ENCODE results near the gene HERC2. TPM values are rescaled to one million over a fixed set of nuclear protein-coding genes. Genes with fewer than 3 reads are reported as not detected.
"Not testable (repeated sequence)": the region's sequence is repeated elsewhere in the genome, so short reads cannot be mapped to it uniquely, and the experiment has no call there.

The HERC2 gene
- total and polyA plus RNA-seq, 7 experiments from 2014 or later: 5.5 to 60.4 (median 42.0) TPM

DNA sequence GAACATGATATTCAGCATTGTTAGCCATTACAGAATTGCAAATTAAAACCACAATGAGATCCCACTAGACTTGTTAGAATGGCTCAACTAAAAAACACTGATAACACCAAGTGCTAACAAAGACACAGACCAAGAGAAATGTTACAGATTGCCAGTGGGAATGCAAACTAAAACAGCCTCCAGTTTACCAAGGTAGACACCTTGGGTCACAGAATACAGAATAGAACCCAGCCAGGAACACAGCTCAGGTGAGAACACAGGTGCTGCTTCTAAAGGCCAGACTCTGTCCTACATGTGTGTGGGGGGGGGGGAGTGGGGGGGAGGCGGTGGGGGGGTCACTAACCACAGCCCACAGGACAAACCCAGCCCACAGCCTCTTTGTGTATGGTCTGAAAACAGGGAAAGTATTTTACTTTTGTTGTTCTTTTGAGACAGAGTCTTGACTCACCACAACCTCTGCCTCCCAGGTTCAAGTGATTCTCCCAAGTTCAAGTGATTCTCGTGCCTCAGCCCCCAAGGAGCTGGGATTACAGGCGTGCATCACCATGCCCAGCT is 26.9 kb downstream of the HERC2 start:
- H3K9me3 ChIP-seq (ENCODE audit: control insufficient read depth in 2 of 3, low read length in 3 of 3); CTCF ChIA-PET; H3K27ac ChIP-seq (ENCODE audit: low read depth, low read length); DNase-seq; H3K27me3 Mint-ChIP-seq; H3K4me1 Mint-ChIP-seq; H3K4me1 ChIP-seq (ENCODE audit: control insufficient read depth in 2 of 2, insufficient read depth in 2 of 2, low read length in 2 of 2); H3K4me3 ChIP-seq (ENCODE audit: low read length); POLR2A ChIA-PET; intact Hi-C loops (cut with micrococcal nuclease); H3K4me3 Mint-ChIP-seq; H3K27me3 ChIP-seq (ENCODE audit: control insufficient read depth in 2 of 2, insufficient read depth in 2 of 2, low read length in 2 of 2); ATAC-seq: not testable (repeated sequence)
- peak overlapping the region in 1 of 9 donors; percentile 76 for H3K27ac Mint-ChIP-seq
- peaks cover 9 to 51% (median 37%) of the 10 kb centered on the region in 5 donors for H3K36me3 Mint-ChIP-seq
- peaks cover 0 to 14% (median 0%) of the 10 kb centered on the region in 3 experiments for H3K36me3 ChIP-seq (ENCODE audit: control insufficient read depth in 2 of 3, insufficient read depth in 3 of 3, low read length in 3 of 3)
- peaks cover 0 to 12% (median 6%) of the 10 kb centered on the region in 11 donors for H3K9me3 Mint-ChIP-seq

DNA sequence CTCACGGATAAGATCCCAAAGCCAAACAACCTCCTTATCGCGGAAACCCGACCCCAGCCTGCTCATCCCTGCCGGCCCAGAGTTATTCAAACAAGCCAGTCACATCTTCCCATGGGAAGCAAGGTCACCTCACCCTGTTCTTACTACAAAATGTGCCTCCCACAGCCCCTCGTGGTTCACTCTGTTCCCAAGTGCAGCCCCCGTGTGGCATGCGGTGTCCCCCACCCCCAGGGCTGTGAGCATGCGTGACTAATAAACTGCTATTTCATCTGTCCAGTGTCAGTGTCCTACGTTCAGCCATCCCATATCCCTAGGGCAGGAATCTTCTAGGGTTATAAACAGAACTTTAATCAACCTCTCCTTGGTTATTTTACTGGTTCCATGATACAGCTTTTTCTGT is 27.4 kb downstream of the HERC2 start:
- peaks cover 14 to 56% (median 43%) of the 10 kb centered on the region in 5 donors for H3K36me3 Mint-ChIP-seq
- CTCF ChIA-PET, DNase-seq: not testable (repeated sequence)

DNA sequence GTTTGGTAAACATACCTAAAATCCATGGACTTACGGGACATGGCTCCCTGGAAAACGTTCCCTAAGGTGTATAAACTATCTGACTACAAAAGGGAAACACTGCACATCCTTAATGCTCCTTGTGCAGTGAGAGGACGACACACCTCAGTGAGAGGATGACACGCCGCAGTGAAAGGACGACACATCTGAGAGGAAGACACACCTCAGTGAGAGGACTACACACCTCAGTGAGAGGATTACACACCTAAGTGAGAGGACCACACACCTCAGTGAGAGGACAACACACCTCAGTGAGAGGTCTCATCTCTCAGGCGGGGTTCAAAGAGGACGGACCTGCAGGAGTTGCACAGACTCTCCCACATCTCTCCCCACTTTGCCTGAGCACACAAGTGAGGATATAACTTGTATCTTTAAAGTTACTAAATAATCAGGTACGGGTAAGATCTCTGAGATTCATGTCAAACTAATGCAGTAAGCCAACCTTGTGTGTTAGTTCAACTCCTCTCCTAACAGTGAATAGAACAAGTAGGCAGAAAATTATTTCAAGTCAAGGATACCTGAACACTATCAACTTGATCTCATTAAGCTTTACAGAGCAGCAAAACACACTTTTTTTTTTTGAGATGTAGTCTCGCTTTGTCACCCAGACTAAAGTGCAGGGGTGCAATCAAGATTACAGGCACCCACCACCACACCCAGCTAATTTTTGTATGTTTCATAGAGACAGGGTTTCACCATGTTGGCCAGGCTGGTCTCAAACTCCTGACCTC is 32.1 kb downstream of the HERC2 start:
- H3K4me3 Mint-ChIP-seq: no peak overlapping the region
- intact Hi-C loops (cut with micrococcal nuclease): no loop called here
- DNase-seq: no peak
- Histone ChIP-seq H3K36me3 (ENCODE audit: control insufficient read depth in 2 of 3, insufficient read depth in 3 of 3, low read length in 3 of 3) (peaks cover 0 to 24% (median 0%) of the 10 kb centered on the region in 3 experiments), H3K27me3 (ENCODE audit: control insufficient read depth in 2 of 2, insufficient read depth in 2 of 2, low read length in 2 of 2) (no peaks in the 10 kb centered on the region), H3K27ac (ENCODE audit: low read depth, low read length) (no peak overlapping the region), H3K4me3 (ENCODE audit: low read length) (no peak overlapping the region), H3K4me1 (ENCODE audit: control insufficient read depth in 2 of 2, insufficient read depth in 2 of 2, low read length in 2 of 2) (no peaks in the 10 kb centered on the region), H3K9me3 (ENCODE audit: control insufficient read depth in 2 of 3, low read length in 3 of 3) (no peaks in the 10 kb centered on the region)
- H3K9me3 Mint-ChIP-seq: peaks cover 0 to 24% (median 10%) of the 10 kb centered on the region in 11 donors
- ATAC-seq: no peak
- peak overlapping the region in 1 of 9 donors; percentile 26 for H3K27ac Mint-ChIP-seq
- H3K27me3 Mint-ChIP-seq: no peaks in the 10 kb centered on the region
- H3K36me3 Mint-ChIP-seq: peaks cover 16 to 82% (median 61%) of the 10 kb centered on the region in 5 donors
- POLR2A ChIA-PET: no interaction called here
- CTCF ChIA-PET: no interaction called here
- H3K4me1 Mint-ChIP-seq: peaks cover 2 to 26% (median 11%) of the 10 kb centered on the region in 7 donors

More for the DNA sequence above, 27.4 kb downstream of the HERC2 start:
- peaks cover 0 to 19% (median 0%) of the 10 kb centered on the region in 3 experiments for H3K36me3 ChIP-seq (ENCODE audit: control insufficient read depth in 2 of 3, insufficient read depth in 3 of 3, low read length in 3 of 3)
- H3K27me3 ChIP-seq (ENCODE audit: control insufficient read depth in 2 of 2, insufficient read depth in 2 of 2, low read length in 2 of 2); H3K9me3 ChIP-seq (ENCODE audit: control insufficient read depth in 2 of 3, low read length in 3 of 3); H3K4me1 Mint-ChIP-seq; H3K4me3 ChIP-seq (ENCODE audit: low read length); POLR2A ChIA-PET; H3K27me3 Mint-ChIP-seq; H3K27ac ChIP-seq (ENCODE audit: low read depth, low read length); intact Hi-C loops (cut with micrococcal nuclease); H3K4me3 Mint-ChIP-seq; ATAC-seq; H3K4me1 ChIP-seq (ENCODE audit: control insufficient read depth in 2 of 2, insufficient read depth in 2 of 2, low read length in 2 of 2): not testable (repeated sequence)
- Mint-ChIP-seq H3K27ac (peak overlapping the region in 1 of 9 donors; percentile 53), H3K9me3 (peaks cover 0 to 17% (median 10%) of the 10 kb centered on the region in 11 donors)

DNA sequence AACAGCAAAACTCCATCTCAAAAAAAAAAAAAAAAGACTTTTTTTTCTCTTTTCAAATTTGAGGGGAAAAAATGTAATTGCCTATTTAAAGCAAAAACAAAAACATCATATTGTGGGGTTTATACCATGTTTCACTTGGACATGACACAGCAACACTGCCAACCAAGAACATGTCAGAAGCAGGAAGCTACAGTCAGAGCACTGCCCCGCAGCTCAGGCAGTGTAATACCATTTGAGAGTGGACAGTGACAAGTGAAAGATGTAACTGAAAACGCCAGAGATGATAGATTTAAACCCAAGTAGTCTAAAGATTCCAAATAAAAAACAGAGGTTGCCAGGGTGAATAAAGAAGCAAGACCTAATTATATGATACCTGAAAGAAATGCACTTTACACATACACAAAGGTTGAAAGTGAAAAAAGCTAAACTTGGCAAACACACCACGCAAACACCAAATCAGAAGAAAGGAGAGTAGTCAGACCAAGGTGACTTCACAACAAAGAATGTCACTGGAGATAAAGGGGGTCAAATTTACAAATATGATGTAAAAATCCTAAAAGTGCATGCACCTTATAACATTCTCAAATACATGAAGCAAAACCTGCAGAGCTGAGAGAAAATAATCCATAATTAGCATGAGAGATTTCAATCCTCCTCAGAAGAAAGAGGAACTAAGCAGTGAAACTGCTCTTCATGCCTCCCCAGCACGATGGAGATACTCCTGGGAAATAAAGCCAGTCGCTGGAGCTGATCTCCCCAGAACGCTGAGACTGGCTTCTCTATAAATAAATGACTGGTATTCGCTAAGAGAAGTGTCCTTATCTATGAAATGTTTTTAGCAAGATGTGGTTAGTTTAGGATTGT is 32.9 kb downstream of the HERC2 start:
- H3K4me3 ChIP-seq (ENCODE audit: low read length); H3K4me1 ChIP-seq (ENCODE audit: control insufficient read depth in 2 of 2, insufficient read depth in 2 of 2, low read length in 2 of 2); H3K27ac ChIP-seq (ENCODE audit: low read depth, low read length); CTCF ChIA-PET; H3K27me3 ChIP-seq (ENCODE audit: control insufficient read depth in 2 of 2, insufficient read depth in 2 of 2, low read length in 2 of 2); H3K9me3 ChIP-seq (ENCODE audit: control insufficient read depth in 2 of 3, low read length in 3 of 3); POLR2A ChIA-PET; H3K4me3 Mint-ChIP-seq; DNase-seq; ATAC-seq; H3K27me3 Mint-ChIP-seq; intact Hi-C loops (cut with micrococcal nuclease): not testable (repeated sequence)
- peaks cover 0 to 24% (median 10%) of the 10 kb centered on the region in 11 donors for H3K9me3 Mint-ChIP-seq
- H3K4me1 Mint-ChIP-seq: peaks cover 2 to 30% (median 12%) of the 10 kb centered on the region in 7 donors
- H3K27ac Mint-ChIP-seq: peak overlapping the region in 1 of 9 donors; percentile 32
- H3K36me3 Mint-ChIP-seq: peaks cover 16 to 83% (median 63%) of the 10 kb centered on the region in 5 donors
- peaks cover 0 to 24% (median 0%) of the 10 kb centered on the region in 3 experiments for H3K36me3 ChIP-seq (ENCODE audit: control insufficient read depth in 2 of 3, insufficient read depth in 3 of 3, low read length in 3 of 3)

DNA sequence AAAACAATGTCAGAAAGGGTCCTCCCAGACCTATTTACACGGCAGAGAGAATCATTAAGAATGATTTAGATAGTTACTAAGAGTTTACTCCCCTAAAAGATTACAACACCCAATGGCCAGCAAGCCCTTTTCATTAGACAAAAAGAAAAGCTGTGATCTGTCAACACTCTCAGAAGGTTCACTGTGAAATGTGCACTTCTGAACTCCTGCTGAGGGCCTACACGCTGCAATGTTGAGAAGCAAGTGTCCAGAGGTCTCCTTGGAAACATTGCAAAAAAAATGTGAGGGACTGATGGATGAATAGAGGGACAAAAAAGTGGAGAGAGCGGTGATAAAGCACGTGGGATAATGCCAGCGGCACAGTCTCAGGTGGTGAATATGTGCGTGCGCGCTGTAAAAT is 35.3 kb downstream of the HERC2 start:
- Mint-ChIP-seq H3K36me3 (peaks cover 27 to 79% (median 64%) of the 10 kb centered on the region in 5 donors), H3K4me1 (peaks cover 6 to 31% (median 11%) of the 10 kb centered on the region in 7 donors), H3K9me3 (peaks cover 0 to 35% (median 17%) of the 10 kb centered on the region in 11 donors)
- DNase-seq; H3K27me3 ChIP-seq (ENCODE audit: control insufficient read depth in 2 of 2, insufficient read depth in 2 of 2, low read length in 2 of 2); H3K4me3 ChIP-seq (ENCODE audit: low read length); CTCF ChIA-PET; H3K9me3 ChIP-seq (ENCODE audit: control insufficient read depth in 2 of 3, low read length in 3 of 3); ATAC-seq; H3K27me3 Mint-ChIP-seq; H3K27ac Mint-ChIP-seq; H3K4me3 Mint-ChIP-seq; POLR2A ChIA-PET; H3K27ac ChIP-seq (ENCODE audit: low read depth, low read length); intact Hi-C loops (cut with micrococcal nuclease); H3K4me1 ChIP-seq (ENCODE audit: control insufficient read depth in 2 of 2, insufficient read depth in 2 of 2, low read length in 2 of 2): not testable (repeated sequence)
- H3K36me3 ChIP-seq (ENCODE audit: control insufficient read depth in 2 of 3, insufficient read depth in 3 of 3, low read length in 3 of 3): peaks cover 0 to 21% (median 0%) of the 10 kb centered on the region in 3 experiments

DNA sequence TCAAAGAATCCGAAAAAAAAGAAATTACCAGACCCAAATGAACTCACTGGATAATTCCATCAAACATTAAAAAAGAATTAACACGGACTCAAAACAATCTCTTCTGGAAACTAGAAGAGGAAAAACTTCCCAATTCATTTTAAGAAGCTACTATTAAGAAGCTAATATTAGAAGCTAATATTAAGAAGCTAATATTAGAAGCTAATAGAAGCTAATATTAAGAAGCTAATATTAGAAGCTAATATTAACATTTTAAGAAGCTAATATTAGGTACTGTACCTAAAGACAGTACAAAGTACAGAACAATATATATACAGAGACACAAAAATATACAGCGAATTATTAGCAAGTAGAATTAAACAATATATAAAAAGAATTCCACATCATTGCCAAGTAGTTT is 35.9 kb downstream of the HERC2 start:
- Mint-ChIP-seq H3K27ac (no peak overlapping the region), H3K9me3 (peaks cover 0 to 33% (median 17%) of the 10 kb centered on the region in 11 donors), H3K27me3 (no peaks in the 10 kb centered on the region), H3K4me1 (peaks cover 6 to 31% (median 11%) of the 10 kb centered on the region in 7 donors), H3K36me3 (peaks cover 27 to 77% (median 61%) of the 10 kb centered on the region in 5 donors), H3K4me3 (no peak overlapping the region)
- ChIA-PET CTCF (no interaction called here), POLR2A (no interaction called here)
- Histone ChIP-seq H3K4me3 (ENCODE audit: low read length) (no peak overlapping the region), H3K4me1 (ENCODE audit: control insufficient read depth in 2 of 2, insufficient read depth in 2 of 2, low read length in 2 of 2) (no peaks in the 10 kb centered on the region), H3K9me3 (ENCODE audit: control insufficient read depth in 2 of 3, low read length in 3 of 3) (no peaks in the 10 kb centered on the region), H3K27ac (ENCODE audit: low read depth, low read length) (no peak overlapping the region), H3K36me3 (ENCODE audit: control insufficient read depth in 2 of 3, insufficient read depth in 3 of 3, low read length in 3 of 3) (peaks cover 0 to 22% (median 0%) of the 10 kb centered on the region in 3 experiments), H3K27me3 (ENCODE audit: control insufficient read depth in 2 of 2, insufficient read depth in 2 of 2, low read length in 2 of 2) (no peaks in the 10 kb centered on the region)
- ATAC-seq (no peak), DNase-seq (no peak)
- intact Hi-C loops (cut with micrococcal nuclease): no loop called here
